Smooth muscle cell (in vitro differentiated cells): ENCODE results near the gene NDNF. TPM values are rescaled to one million over a fixed set of nuclear protein-coding genes. Genes with fewer than 3 reads are reported as not detected.
A peak's percentile ranks its signal among the peaks of the same experiment; 100 is the strongest.

Experiments
- DNase-seq: peaks from one replicate; lab custom pipeline; 2025; ENCODE audit not compliant: unreplicated experiment; lab: John Stamatoyannopoulos, UW
- H2AFZ ChIP-seq: fragments of 200-600 bp; sonication (generic); 2 replicates; pipeline ENCODE4 v1.6.0; 2016; ENCODE audit warnings: antibody characterized with exemption, low read depth, mild to moderate bottlenecking
- H3F3A ChIP-seq: fragments of 200-600 bp; sonication (generic); 2 replicates; pipeline ENCODE4 v1.6.0; 2017; ENCODE audit warnings: antibody characterized with exemption, low read depth
- H3K27ac ChIP-seq: fragments of 200-600 bp; sonication (generic); 2 replicates; pipeline ENCODE4 v1.5.1; 2016; ENCODE audit warnings: low read depth, mild to moderate bottlenecking
- H3K27me3 ChIP-seq: fragments of 200-600 bp; sonication (generic); 2 replicates; pipeline ENCODE4 v1.6.1; 2016; ENCODE audit warnings: low read depth, mild to moderate bottlenecking
- H3K36me3 ChIP-seq: fragments of 200-600 bp; sonication (generic); 2 replicates; pipeline ENCODE4 v1.5.1; 2016; ENCODE audit warnings: low read depth
- H3K4me1 ChIP-seq: fragments of 200-600 bp; sonication (generic); 2 replicates; pipeline ENCODE4 v1.5.1; 2016; ENCODE audit warnings: low read depth
- H3K4me2 ChIP-seq: fragments of 200-600 bp; sonication (generic); 2 replicates; pipeline ENCODE4 v1.6.0; 2016; ENCODE audit warnings: mild to moderate bottlenecking
- H3K4me3 ChIP-seq: fragments of 200-600 bp; sonication (generic); 2 replicates; pipeline ENCODE4 v1.5.1; 2016; ENCODE audit warnings: mild to moderate bottlenecking
- H3K79me2 ChIP-seq: fragments of 200-600 bp; sonication (generic); 2 replicates; pipeline ENCODE4 v1.6.0; 2016; ENCODE audit warnings: low read depth, mild to moderate bottlenecking
- H3K9ac ChIP-seq: fragments of 200-600 bp; sonication (generic); 2 replicates; pipeline ENCODE4 v1.6.0; 2016; ENCODE audit warnings: low read depth
- H3K9me3 ChIP-seq: fragments of 200-600 bp; sonication (generic); replicated peaks from 2 replicates; pipeline ENCODE4 v1.5.1; 2016; ENCODE audit warnings: low read depth
- H4K20me1 ChIP-seq: fragments of 200-600 bp; sonication (generic); 2 replicates; pipeline ENCODE4 v1.6.0; 2016; ENCODE audit warnings: low read depth
- CTCF ChIP-seq: fragments of 200-600 bp; sonication (generic); IDR thresholded peaks from 2 replicates; pipeline ENCODE4 v1.5.1; 2017; ENCODE audit warnings: borderline replicate concordance, mild to moderate bottlenecking, antibody characterized with exemption; ENCODE audit not compliant: insufficient read depth, poor library complexity, severe bottlenecking
- WGBS: methylation state at CpG from one replicate; pipeline ENCODE4 v1.1.7; 2016; ENCODE audit warnings: low lambda C conversion rate; 5-methylcytosine and 5-hydroxymethylcytosine counted together
- polyA plus RNA-seq: library from polyadenylated mRNA; unstranded; fragments of >200 nt; fragmentation: Nextera tagmentation; extraction: Ambion mirVana; gene quantifications from 2 replicates; pipeline ENCODE4 v1.2.1, GENCODE V29; 2016
- total RNA-seq: library from RNA; depleted of rRNA; stranded (reverse); fragments of >200 nt; gene quantifications from 2 replicates; pipeline ENCODE4 v1.2.3, GENCODE V29; 2014

Gene NDNF
- total and polyA plus RNA-seq, 2 experiments from 2014 or later = 8.4 to 11.0 TPM

- no peaks in the 10 kb centered on the region for H3K36me3 ChIP-seq
- H3K4me1 ChIP-seq = no peaks in the 10 kb centered on the region
- no peak overlapping the region for H2AFZ ChIP-seq
- no peak overlapping the region for H3K4me2 ChIP-seq
- 75% methylated on average over 2 of the region's 2 CpGs for WGBS
- H4K20me1 ChIP-seq = no peaks in the 10 kb centered on the region
- DNase-seq = no peak
- H3K79me2 ChIP-seq = no peaks in the 10 kb centered on the region
- H3K4me3 ChIP-seq = no peak overlapping the region
- no peak overlapping the region for H3K27ac ChIP-seq
- no peaks in the 10 kb centered on the region for H3K9me3 ChIP-seq
- H3K27me3 ChIP-seq = peaks cover 8% of the 10 kb centered on the region
- TF ChIP-seq CTCF = no peak
- no peaks in the 10 kb centered on the region for H3F3A ChIP-seq
- H3K9ac ChIP-seq = no peak overlapping the region
These were observed 27.9 kb upstream of the NDNF start for GRCh38 chr4:121100093-121100775.

GRCh38 chr4:121098266-121098665 lies 25.9 kb upstream of the NDNF start:
- no peak overlapping the region for H3K9ac ChIP-seq
- H3K4me2 ChIP-seq = no peak overlapping the region
- no peak for DNase-seq
- H3K36me3 ChIP-seq = no peaks in the 10 kb centered on the region
- H3K27ac ChIP-seq = no peak overlapping the region
- 63% methylated on average over 2 of the region's 2 CpGs for WGBS
- H3K9me3 ChIP-seq = no peaks in the 10 kb centered on the region
- no peak overlapping the region for H3K4me3 ChIP-seq
- H3K27me3 ChIP-seq = no peaks in the 10 kb centered on the region
- H3K79me2 ChIP-seq = no peaks in the 10 kb centered on the region
- TF ChIP-seq CTCF = no peak
- H3K4me1 ChIP-seq = no peaks in the 10 kb centered on the region
- H2AFZ ChIP-seq = no peak overlapping the region
- H4K20me1 ChIP-seq = no peaks in the 10 kb centered on the region
- no peaks in the 10 kb centered on the region for H3F3A ChIP-seq

- no peaks in the 10 kb centered on the region for H3F3A ChIP-seq
- no peak overlapping the region for H2AFZ ChIP-seq
- no peak overlapping the region for H3K4me3 ChIP-seq
- H3K4me2 ChIP-seq = peak overlapping the region; percentile 28
- no peak overlapping the region for H3K9ac ChIP-seq
- H4K20me1 ChIP-seq = no peaks in the 10 kb centered on the region
- no peak overlapping the region for H3K27ac ChIP-seq
- no peaks in the 10 kb centered on the region for H3K36me3 ChIP-seq
- no peaks in the 10 kb centered on the region for H3K4me1 ChIP-seq
- no peaks in the 10 kb centered on the region for H3K27me3 ChIP-seq
- DNase-seq = no peak
- WGBS = 24% methylated on average over 2 of the region's 2 CpGs
- TF ChIP-seq CTCF = peak; percentile 71
- H3K9me3 ChIP-seq = no peaks in the 10 kb centered on the region
- no peaks in the 10 kb centered on the region for H3K79me2 ChIP-seq
These were observed 24.3 kb upstream of the NDNF start for GRCh38 chr4:121096629-121097028.

GRCh38 chr4:121096191-121096590 lies 23.9 kb upstream of the NDNF start:
- Histone ChIP-seq H3K9me3 (no peaks in the 10 kb centered on the region), H3K79me2 (no peaks in the 10 kb centered on the region), H2AFZ (no peak overlapping the region), H3K27me3 (no peaks in the 10 kb centered on the region), H3K4me1 (no peaks in the 10 kb centered on the region), H3K9ac (no peak overlapping the region), H3F3A (no peaks in the 10 kb centered on the region), H3K4me3 (no peak overlapping the region), H4K20me1 (no peaks in the 10 kb centered on the region), H3K36me3 (no peaks in the 10 kb centered on the region), H3K27ac (no peak overlapping the region), H3K4me2 (peak overlapping the region; percentile 28)
- no peak for DNase-seq
- no peak for TF ChIP-seq CTCF
